GM18517 (cell line): Measurements from ENCODE around the gene NELFE.
"Not testable (repeated sequence)": the region's sequence is repeated elsewhere in the genome, so short reads cannot be mapped to it uniquely, and the experiment has no call there.

Source experiments
- ATAC-seq: cut with Tn5 transposase; IDR thresholded peaks from one replicate; pipeline ENCODE4 v1.9.1; 2021; ENCODE audit warnings: mild to moderate bottlenecking, moderate library complexity; ENCODE audit not compliant: unreplicated experiment

The NELFE gene

DNA sequence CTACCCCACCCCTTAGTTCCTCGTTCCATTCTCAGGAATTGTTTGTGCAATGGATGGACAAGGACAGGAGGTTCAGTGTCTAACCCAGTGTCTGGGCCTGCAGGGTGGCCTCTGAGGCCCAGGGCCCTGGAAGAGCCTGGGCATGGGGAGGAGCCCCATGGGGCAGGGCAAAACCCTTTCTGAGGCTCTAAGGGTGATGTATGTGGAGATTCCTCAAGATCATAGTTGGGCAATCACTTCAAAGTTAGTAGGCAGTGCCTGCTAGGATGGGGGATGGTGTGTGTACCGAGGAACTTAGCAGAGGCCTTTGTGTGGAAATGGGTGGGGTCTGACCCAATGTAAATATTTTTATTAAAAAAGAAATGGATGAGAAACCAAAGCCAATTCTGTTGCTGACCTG lies 38.0 kb downstream of the NELFE start:
- no peak for ATAC-seq

DNA sequence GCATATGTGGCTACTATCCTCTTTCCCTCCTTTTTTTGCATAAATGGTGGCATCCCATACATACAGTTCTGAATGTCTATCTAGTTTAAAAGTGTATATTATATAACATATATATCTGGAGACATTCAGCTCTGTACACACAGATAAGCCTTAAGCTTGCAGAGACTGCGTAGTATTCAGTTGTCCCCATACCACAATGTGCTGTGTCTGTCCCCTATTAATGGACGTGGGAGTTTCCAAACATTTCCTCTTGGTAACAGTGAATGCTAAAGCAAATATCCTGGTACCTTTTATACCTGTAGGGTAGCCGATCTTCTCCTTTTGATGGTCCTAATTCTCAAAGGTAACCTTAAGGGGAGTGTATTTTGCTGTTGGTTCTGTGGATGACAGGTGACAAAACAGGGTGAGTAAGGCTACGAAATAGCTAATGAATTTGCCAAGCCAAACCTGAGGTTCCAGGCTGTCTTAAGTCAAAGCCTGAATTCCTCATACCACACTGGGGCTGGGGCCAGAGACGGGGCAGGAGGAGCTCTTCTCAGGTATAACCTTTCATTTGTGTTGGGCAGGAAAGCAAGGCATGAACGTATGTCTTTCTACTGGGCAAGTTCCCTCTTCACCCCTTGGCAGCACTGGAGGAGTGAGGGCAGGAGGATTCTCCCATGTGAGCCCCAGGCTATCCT lies 39.0 kb downstream of the NELFE start:
- ATAC-seq = no peak

DNA sequence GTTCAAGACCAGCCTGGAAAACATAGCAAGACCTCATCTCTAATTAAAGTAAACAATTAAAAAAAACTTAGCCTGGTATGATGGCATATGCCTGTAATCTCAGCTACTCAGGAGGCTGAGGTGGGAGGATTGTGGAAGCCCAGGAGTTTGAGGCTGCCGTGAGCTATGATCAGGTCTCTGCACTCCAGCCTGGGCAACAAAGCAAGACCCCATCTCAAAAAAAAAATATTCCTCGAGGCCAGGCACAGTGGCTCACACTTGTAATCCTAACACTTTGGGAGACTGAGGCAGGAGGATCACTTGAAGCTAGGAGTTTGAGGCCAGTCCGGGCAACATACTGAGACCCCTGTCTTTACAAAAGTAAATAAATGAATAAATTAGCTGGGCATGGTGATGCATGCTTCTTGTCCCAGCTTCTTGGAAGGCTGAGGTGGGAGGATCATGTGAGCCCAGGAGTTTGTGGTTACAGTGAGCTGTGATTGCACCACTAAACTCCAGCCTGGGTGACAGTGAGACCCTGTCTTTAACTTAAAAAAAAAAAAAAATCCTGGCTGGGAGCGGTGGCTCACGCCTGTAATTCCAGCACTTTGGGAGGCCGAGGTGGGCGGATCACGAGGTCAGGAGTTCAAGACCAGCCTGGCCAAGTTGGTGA lies 40.6 kb downstream of the NELFE start:
- ATAC-seq = no peak

DNA sequence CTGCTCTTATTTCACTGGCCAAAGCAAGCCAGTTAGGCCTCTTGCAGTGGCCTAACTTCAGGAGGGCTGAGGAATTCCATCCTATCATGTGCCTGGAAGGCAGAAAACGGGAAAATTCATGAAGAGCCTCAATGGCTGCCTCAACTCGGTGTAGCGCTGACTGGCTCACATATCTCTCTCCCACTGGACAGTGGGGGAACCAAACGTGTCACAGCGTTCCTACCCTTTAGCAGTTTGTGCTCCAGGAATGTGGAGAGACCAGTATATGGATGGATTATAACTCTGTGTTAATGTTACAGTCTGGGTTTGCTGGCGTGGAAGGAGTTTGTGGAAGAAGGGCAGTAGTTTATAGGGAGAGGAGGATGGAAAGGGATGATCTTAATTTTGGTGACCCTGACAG lies 43.0 kb downstream of the NELFE start:
- ATAC-seq = no peak

DNA sequence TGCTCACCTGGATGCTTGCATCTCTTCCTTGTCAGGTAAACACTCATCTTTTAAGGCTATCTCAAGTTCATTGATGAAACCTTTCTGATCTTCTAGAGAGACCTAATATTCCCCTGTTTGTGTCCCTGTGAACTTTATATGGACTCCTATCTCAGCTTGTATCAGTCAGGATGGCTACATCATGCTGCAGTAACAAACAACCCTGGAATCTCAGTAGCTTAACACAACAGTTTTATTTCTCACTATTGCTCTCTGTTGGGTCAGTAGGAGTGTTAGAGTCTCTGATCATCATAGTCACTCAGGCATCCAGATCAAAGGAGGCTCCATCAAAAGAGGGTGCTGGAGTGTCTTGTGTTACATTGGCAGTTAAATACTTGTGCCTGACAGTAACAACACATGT lies 43.4 kb downstream of the NELFE start:
- ATAC-seq = no peak

DNA sequence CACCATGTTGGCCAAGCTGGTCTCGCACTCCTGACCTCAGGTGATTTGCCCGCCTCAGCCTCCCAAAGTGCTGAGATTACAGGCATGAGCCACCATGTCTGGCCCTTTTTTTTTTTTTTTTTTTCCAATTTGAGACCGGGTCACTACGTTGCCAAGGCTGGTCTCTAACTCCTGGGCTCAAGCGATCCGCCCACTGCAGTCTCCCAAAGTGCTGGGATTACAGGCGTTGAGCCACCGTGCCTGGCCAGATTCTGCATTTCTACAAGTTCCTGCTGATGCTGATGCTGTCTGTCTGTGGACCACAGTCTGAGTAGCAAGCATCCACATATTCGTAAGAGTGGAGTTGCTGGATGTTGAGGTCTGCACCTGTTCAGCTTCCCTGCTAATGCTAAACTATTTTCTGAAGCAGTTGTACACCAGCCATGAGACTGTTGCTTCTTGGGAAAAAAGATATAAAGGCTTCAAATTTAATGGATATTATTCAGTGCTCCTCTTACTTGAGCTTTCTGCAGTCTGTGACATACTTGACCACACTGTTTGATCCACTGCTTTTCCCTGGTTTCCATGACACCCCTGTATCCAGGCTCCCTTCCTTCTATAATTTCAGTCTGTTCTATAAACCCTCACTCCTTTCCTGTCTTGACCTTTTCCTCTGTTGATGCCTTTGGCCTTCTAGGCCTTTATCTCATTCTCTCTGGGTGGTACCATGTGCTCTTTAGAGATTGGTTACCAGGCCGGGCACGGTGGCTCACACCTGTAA lies 46.8 kb downstream of the NELFE start:
- ATAC-seq = no peak

DNA sequence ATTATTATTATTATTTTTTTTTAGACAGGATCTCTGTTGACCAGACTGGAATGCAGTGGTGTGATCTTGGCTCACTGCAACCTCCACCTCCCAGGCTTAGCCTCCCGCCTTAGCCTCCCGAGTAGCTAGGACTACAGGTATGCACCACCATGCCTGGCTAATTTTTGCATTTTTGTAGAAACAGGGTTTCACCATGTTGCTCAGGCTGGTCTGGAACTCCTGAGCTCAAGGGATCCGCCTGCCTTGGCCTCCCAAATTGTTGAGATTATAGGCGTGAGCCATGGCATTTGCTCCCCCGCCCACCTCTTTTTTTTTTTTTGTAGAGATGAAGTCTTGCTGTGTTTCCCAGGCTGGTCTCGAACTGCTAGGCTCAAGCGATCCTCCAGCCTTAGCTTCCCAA lies 49.5 kb downstream of the NELFE start:
- not testable (repeated sequence) for ATAC-seq

DNA sequence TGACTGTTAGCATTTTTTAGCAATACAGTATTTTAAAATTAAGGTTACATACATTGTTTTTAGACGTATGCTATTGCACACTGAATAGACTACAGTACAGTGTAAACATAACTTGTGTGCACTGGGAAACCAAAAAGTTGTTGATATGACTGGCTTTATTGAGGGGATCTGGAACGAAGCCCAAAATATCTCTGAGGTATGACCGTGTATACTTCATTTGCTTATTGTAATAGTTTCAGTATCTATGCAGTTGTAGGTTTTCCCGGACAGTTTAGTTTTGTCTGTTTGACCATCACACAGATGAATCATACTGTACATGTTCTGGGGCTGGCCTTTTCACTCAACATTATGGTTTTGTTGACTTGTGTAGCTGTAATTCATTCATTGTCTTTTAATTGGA lies 50.0 kb downstream of the NELFE start:
- no peak for ATAC-seq

DNA sequence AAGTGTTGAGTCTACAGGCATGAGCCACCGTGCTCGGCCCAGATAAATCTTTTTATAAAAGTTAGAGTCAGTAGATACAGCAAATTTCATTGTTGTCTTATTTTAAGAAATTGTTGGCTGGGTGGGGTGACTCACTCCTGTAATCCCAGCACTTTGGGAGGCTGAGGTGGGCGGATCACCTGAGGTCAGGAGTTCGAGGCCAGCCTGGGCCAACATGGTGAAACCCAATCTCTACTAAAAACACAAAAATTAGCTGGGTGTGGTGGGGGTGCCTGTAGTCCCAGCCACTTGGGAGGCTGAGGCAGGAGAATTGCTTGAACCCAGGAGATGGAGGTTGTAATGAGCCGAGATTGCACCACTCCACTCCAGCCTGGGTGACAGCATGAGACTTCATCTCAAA lies 50.5 kb downstream of the NELFE start:
- not testable (repeated sequence) for ATAC-seq

DNA sequence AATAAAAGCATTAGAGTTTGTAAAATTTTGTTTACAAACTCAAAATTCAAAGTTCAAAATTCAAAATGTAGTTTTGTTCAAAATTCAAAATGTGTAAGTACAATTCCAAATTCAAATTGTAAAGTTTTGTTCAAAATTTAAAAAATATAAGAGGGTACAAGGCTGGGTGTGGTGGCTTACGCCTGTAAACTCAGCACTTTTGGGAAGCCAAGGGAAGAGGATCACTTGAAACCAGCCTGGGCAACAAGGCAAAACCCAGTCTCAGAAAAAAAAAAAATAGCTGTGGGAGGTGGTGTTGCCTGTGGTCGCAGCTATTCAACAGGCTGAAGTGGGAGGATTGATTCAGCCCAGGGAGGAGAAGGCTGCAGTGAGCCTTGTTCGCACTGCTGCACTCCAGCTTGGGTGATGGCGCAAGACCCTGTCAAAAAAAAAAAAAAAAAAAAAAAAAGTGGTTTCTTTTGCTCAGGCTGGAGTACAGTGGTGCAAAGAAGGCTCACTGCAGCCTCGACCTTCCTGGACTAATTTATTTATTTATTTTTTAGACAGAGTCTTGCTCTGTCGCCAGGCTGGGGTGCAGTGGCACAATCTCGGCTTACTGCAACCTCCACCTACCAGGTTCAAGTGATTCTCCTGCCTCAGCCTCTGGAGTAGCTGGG lies 51.5 kb downstream of the NELFE start:
- ATAC-seq = no peak

DNA sequence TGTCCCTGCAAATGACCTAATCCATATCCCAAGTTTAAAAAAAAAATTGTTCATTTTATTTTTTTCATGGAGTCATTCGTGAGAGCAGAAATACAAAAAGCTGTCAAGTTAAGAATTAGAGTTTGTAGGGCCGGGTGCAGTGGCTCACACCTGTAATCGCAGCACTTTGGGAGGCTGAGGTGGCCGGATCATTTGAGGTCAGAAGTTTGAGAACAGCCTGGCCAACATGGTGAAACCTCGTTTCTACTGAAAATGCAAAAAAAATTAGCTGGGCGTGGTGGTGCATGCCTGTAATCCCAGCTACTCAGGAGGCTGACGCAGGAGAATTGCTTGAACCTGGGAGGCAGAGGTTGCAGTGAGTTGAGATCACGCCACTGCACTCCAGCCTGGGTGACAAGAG lies 52.0 kb downstream of the NELFE start:
- not testable (repeated sequence) for ATAC-seq

DNA sequence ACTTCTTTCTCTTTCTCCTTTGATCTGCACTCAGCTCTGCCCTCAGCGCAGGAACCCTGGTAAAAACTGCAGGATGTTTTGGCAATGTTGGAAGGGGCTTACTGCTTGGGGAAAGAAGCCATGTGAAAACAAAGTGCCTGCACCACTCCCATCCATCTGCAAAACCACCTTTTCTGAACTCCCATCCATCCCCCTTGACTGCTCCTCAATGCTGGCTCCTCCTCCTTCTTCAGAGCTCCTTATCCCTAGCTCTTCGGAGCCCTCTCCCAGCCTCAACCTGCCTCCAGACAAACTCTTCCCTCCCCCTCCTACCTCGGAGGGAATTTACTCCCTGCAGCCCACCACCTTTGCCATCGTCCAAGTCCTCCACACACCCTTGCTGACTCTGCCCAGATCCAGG lies 52.6 kb downstream of the NELFE start:
- ATAC-seq = no peak

DNA sequence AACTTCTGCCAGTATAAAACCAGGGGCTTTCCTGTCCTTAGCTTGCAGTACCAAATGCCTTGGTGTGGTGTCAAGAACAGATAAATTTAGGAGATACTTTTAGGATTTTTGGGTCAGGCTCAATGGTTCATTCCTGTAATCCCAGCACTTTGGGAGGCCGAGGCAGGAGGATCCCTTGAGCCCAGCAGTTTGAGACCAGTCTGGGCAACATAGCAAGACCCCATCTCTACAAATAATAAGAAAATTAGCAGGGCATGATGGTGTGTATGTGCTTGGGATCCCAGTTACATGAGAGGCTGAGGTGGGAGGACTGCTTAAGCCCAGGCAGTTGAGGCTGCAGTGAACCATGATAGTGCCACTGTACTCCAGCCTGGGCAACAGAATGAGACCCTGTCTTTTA lies 53.7 kb downstream of the NELFE start:
- no peak for ATAC-seq

DNA sequence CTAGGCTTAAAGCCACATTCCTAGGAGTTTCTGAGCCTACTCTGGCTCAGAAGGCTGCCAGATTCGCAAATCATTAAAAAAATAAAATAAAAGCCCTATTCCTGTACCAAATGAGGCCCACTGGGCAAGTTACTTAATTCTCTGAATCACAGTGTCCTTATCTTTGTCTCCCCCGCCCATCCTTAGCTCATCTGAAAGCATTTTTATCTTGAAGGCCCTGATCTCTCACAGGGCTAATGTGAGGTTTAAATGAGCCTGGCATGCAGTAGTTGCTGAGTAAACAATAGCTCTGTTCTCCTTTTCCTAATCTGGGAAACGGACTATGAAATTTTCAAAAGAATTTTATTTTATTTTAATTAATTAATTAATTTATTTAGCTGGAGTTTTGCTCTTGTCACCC lies 54.8 kb downstream of the NELFE start:
- ATAC-seq = no peak
